ENCODE results near the gene ANO2.

DNA sequence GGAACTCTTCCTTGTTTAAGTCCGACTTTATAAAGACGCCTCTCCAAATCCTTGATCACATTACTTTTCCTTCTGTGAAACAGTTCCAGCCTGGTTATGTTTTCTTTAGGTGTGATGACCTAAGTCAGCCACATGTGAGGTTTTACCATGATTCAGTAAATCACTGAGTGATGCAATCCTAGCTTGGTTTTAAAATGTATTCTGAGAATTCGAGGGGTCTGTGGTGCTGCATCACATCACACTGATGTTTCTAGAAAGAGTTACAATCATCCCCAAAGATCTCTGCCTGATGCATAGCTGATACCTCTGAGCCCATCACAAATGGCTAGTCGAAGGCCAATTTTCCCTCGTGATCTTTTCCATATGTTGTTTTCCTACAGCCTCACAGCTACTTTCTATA lies 152.7 kb downstream of the ANO2 start:
- TF ChIP-seq, protein P1, sequence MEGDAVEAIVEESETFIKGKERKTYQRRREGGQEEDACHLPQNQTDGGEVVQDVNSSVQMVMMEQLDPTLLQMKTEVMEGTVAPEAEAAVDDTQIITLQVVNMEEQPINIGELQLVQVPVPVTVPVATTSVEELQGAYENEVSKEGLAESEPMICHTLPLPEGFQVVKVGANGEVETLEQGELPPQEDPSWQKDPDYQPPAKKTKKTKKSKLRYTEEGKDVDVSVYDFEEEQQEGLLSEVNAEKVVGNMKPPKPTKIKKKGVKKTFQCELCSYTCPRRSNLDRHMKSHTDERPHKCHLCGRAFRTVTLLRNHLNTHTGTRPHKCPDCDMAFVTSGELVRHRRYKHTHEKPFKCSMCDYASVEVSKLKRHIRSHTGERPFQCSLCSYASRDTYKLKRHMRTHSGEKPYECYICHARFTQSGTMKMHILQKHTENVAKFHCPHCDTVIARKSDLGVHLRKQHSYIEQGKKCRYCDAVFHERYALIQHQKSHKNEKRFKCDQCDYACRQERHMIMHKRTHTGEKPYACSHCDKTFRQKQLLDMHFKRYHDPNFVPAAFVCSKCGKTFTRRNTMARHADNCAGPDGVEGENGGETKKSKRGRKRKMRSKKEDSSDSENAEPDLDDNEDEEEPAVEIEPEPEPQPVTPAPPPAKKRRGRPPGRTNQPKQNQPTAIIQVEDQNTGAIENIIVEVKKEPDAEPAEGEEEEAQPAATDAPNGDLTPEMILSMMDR (IDR thresholded peaks at IDR 0.05): no peak
- TF ChIP-seq EP300 (IDR thresholded peaks at IDR 0.05; ENCODE audit: low read depth): no peak

Measured in transverse colon (tissue), 3 donors.